Peyer's patch (tissue), 4 donors: ENCODE results near the gene MITD1. TPM values are rescaled to one million over a fixed set of nuclear protein-coding genes. Genes with fewer than 3 reads are reported as not detected.
"Not testable (repeated sequence)": the region's sequence is repeated elsewhere in the genome, so short reads cannot be mapped to it uniquely, and the experiment has no call there.

ENCODE experiments used
- DNase-seq, 3 donors: peaks; one replicate each; pipeline ENCODE4 v3.0.0-alpha.2; 2017 to 2019
- H3K27ac ChIP-seq, 4 donors: fragments of 200-600 bp; sonication (generic); one replicate each; pipeline ENCODE4 v1.5.1; 2016 to 2019
- H3K27me3 ChIP-seq, 2 donors: fragments of 200-600 bp; sonication (generic); one replicate each; pipeline ENCODE4 v1.5.1; 2019
- H3K36me3 ChIP-seq, 3 donors: fragments of 200-600 bp; sonication (generic); one replicate each; pipeline ENCODE4 v1.5.1; 2016 to 2019
- H3K4me1 ChIP-seq, 4 donors: fragments of 200-600 bp; sonication (generic); one replicate each; pipeline ENCODE4 v1.5.1; 2016 to 2019
- H3K4me3 ChIP-seq, 4 donors: fragments of 200-600 bp; sonication (generic); 1 replicate in 3 of 4; 2 replicates in 1 of 4; pipeline ENCODE4 v1.5.1; 2016 to 2019; ENCODE audit warnings: mild to moderate bottlenecking in 1 of 4
- H3K9me3 ChIP-seq, 4 donors: fragments of 200-600 bp; sonication (generic); one replicate each; pipeline ENCODE4 v1.5.1; 2016 to 2019; ENCODE audit warnings: mild to moderate bottlenecking in 1 of 4
- CTCF ChIP-seq, 6 experiments: fragments of 450-650 bp in 4 of 6; fragments of 200-600 bp in 2 of 6; sonication (generic) in 1 of 6; IDR thresholded peaks; one replicate each; pipeline ENCODE4 v1.5.1; 2017 to 2019; ENCODE audit warnings: antibody characterized with exemption in 6 of 6, mild to moderate bottlenecking in 3 of 6, moderate library complexity in 1 of 6
- POLR2A ChIP-seq, 2 donors: fragments of 450-650 bp; IDR thresholded peaks; one replicate each; pipeline ENCODE4 v1.5.1; 2017; ENCODE audit warnings: antibody characterized with exemption in 2 of 2, mild to moderate bottlenecking in 2 of 2, moderate library complexity in 2 of 2
- total RNA-seq, 4 donors: library from RNA; depleted of rRNA; stranded (reverse); fragments of >200 nt; gene quantifications; one replicate each; pipeline ENCODE4 v1.1.0, GENCODE V29; 2016

MITD1 gene
- total RNA-seq, 4 donors from 2014 or later: 21.7 to 42.1 (median 34.0) TPM

- TF ChIP-seq POLR2A (IDR thresholded peaks at IDR 0.05) (no peak), CTCF (IDR thresholded peaks at IDR 0.05) (no peak)
- H3K27me3 ChIP-seq: no peaks in the 10 kb centered on the region
- H3K27ac ChIP-seq: no peak overlapping the region
- no peaks in the 10 kb centered on the region for H3K4me1 ChIP-seq
- no peaks in the 10 kb centered on the region for H3K9me3 ChIP-seq
- DNase-seq: no peak
- H3K36me3 ChIP-seq: peaks cover 0 to 22% (median 0%) of the 10 kb centered on the region in 3 donors
- H3K4me3 ChIP-seq: no peak overlapping the region
These were observed 19.4 kb upstream of the MITD1 start for GRCh38 chr2:99200076-99200800.

- no peak for DNase-seq
- Histone ChIP-seq H3K27ac (no peak overlapping the region), H3K9me3 (no peaks in the 10 kb centered on the region), H3K36me3 (peaks cover 0 to 27% (median 0%) of the 10 kb centered on the region in 3 donors), H3K27me3 (no peaks in the 10 kb centered on the region), H3K4me1 (no peaks in the 10 kb centered on the region), H3K4me3 (no peak overlapping the region)
- TF ChIP-seq CTCF (IDR thresholded peaks at IDR 0.05) (no peak), POLR2A (IDR thresholded peaks at IDR 0.05) (no peak)
These were observed 17.4 kb upstream of the MITD1 start for GRCh38 chr2:99198103-99198841.

GRCh38 chr2:99192364-99192763, 11.5 kb upstream of the MITD1 start:
- H3K4me1 ChIP-seq, H3K27me3 ChIP-seq, H3K27ac ChIP-seq, H3K9me3 ChIP-seq, H3K4me3 ChIP-seq, DNase-seq: not testable (repeated sequence)
- H3K36me3 ChIP-seq: peaks cover 0 to 73% (median 0%) of the 10 kb centered on the region in 3 donors

- TF ChIP-seq POLR2A (IDR thresholded peaks at IDR 0.05): no peak
- TF ChIP-seq CTCF (IDR thresholded peaks at IDR 0.05): no peak
- Histone ChIP-seq H3K27ac (no peak overlapping the region), H3K4me1 (no peaks in the 10 kb centered on the region), H3K9me3 (no peaks in the 10 kb centered on the region), H3K36me3 (peaks cover 0 to 62% (median 0%) of the 10 kb centered on the region in 3 donors), H3K27me3 (no peaks in the 10 kb centered on the region), H3K4me3 (no peak overlapping the region)
- DNase-seq: no peak
These were observed 9.7 kb upstream of the MITD1 start for GRCh38 chr2:99190548-99190947.

- TF ChIP-seq CTCF (IDR thresholded peaks at IDR 0.05) (no peak), POLR2A (IDR thresholded peaks at IDR 0.05) (no peak)
- H3K4me1 ChIP-seq: no peaks in the 10 kb centered on the region
- H3K9me3 ChIP-seq: no peaks in the 10 kb centered on the region
- H3K36me3 ChIP-seq: peaks cover 0 to 54% (median 0%) of the 10 kb centered on the region in 3 donors
- H3K27me3 ChIP-seq: no peaks in the 10 kb centered on the region
- H3K4me3 ChIP-seq: no peak overlapping the region
- H3K27ac ChIP-seq: no peak overlapping the region
- DNase-seq: no peak
These were observed 7.5 kb upstream of the MITD1 start for GRCh38 chr2:99188357-99188756.

- H3K4me1 ChIP-seq: peaks cover 0 to 7% (median under 1%) of the 10 kb centered on the region in 4 donors
- TF ChIP-seq CTCF (IDR thresholded peaks at IDR 0.05) (no peak), POLR2A (IDR thresholded peaks at IDR 0.05) (no peak)
- H3K27me3 ChIP-seq: no peaks in the 10 kb centered on the region
- H3K36me3 ChIP-seq: peaks cover 0 to 49% (median 0%) of the 10 kb centered on the region in 3 donors
- no peak for DNase-seq
- H3K27ac ChIP-seq: no peak overlapping the region
- no peak overlapping the region for H3K4me3 ChIP-seq
- H3K9me3 ChIP-seq: no peaks in the 10 kb centered on the region
These were observed 6.2 kb upstream of the MITD1 start for GRCh38 chr2:99187011-99187410.
